ENCODE results near the gene FAM114A1.

The FAM114A1 gene

DNA sequence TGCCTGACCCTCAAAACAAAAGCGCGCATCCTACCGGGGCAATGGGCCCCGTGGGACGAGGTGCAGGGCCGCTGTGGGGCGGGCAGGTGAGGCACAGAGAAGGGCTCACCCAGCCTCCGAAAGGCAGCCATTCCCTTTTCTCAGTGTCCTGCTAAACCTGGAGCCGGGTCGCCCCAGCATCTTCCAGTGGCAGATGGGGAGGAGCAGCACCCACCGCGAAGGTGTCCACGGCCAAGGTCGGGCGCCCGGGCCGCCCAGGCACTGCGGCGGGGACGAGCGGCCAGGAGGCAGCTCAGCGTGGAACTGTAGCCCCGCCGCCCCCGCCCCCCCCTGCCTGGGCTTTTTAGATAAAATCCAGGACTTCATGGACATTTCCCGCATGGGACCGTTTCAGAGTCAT lies 43.8 kb upstream of the FAM114A1 start:
- TF ChIP-seq, protein P1, sequence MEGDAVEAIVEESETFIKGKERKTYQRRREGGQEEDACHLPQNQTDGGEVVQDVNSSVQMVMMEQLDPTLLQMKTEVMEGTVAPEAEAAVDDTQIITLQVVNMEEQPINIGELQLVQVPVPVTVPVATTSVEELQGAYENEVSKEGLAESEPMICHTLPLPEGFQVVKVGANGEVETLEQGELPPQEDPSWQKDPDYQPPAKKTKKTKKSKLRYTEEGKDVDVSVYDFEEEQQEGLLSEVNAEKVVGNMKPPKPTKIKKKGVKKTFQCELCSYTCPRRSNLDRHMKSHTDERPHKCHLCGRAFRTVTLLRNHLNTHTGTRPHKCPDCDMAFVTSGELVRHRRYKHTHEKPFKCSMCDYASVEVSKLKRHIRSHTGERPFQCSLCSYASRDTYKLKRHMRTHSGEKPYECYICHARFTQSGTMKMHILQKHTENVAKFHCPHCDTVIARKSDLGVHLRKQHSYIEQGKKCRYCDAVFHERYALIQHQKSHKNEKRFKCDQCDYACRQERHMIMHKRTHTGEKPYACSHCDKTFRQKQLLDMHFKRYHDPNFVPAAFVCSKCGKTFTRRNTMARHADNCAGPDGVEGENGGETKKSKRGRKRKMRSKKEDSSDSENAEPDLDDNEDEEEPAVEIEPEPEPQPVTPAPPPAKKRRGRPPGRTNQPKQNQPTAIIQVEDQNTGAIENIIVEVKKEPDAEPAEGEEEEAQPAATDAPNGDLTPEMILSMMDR (IDR thresholded peaks at IDR 0.05; ENCODE audit: control insufficient read depth, insufficient read depth, low read depth, low read length, missing control alignments) = no peak
- H3K4me3 ChIP-seq (ENCODE audit: control insufficient read depth, low read depth, low read length) = no peak overlapping the region
- DNase-seq (ENCODE audit: low read depth) = no peak

DNA sequence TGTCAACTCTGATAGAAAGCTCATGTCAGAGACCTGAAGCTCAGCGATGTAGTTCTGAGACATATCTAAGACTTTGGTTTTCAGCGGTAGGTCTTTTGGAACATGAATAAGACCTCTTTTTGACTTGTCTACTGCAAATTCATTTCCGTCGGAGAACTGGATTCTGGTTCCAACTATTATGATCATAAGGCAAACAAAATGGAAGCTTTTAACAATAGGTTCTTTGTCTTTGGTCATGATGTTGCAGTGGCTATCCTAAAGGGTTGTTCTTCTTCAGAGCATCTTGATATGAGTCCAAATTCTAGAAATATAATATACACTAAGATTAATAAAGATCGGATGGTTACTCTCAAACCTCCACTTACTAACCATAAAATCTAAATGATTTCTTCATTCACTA lies 38.4 kb upstream of the FAM114A1 start:
- DNase-seq (ENCODE audit: low read depth) = no peak
- TF ChIP-seq, protein P1 (IDR thresholded peaks at IDR 0.05; ENCODE audit: control insufficient read depth, insufficient read depth, low read depth, low read length, missing control alignments) = no peak
- no peak overlapping the region for H3K4me3 ChIP-seq (ENCODE audit: control insufficient read depth, low read depth, low read length)

DNA sequence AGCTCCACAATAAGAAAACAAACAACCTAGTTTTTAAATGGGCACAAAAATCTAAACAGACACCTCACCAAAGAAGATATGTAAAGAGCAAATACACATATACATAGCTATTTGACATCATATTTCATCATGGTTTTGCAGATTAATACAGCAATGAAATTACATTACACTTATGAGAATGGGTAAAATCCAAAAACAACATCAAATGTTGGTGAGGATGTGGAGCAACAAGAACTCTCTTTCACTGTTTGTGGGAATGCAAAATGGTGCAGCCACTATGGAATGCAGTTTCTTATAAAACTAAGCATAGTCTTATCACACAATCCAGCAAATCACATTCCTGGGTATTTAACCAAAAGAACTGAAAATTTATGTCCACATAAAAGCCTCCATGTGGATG lies 36.0 kb upstream of the FAM114A1 start:
- no peak for DNase-seq (ENCODE audit: low read depth)
- TF ChIP-seq, protein P1 (IDR thresholded peaks at IDR 0.05; ENCODE audit: control insufficient read depth, insufficient read depth, low read depth, low read length, missing control alignments) = no peak
- H3K4me3 ChIP-seq (ENCODE audit: control insufficient read depth, low read depth, low read length) = no peak overlapping the region

DNA sequence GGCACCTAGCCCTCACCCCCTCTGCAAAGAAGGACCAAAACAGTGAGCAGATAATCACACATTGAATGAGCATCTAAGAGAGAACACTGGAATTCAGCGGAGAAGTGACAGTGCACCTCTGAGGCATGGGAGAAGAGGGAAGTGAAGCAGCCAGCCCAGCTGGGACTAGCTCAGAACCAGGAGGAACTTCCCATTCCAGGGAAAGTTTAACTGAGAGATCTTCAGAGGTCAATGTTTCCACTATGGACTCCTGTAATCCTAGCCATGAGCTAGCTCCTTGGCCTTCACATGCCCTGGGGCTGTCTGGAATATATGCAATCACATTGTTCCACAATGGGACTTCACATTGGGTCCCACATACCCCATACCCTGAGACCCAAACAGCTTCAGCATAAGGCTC lies 35.4 kb upstream of the FAM114A1 start:
- TF ChIP-seq, protein P1 (IDR thresholded peaks at IDR 0.05; ENCODE audit: control insufficient read depth, insufficient read depth, low read depth, low read length, missing control alignments) = no peak
- no peak for DNase-seq (ENCODE audit: low read depth)
- H3K4me3 ChIP-seq (ENCODE audit: control insufficient read depth, low read depth, low read length) = no peak overlapping the region

DNA sequence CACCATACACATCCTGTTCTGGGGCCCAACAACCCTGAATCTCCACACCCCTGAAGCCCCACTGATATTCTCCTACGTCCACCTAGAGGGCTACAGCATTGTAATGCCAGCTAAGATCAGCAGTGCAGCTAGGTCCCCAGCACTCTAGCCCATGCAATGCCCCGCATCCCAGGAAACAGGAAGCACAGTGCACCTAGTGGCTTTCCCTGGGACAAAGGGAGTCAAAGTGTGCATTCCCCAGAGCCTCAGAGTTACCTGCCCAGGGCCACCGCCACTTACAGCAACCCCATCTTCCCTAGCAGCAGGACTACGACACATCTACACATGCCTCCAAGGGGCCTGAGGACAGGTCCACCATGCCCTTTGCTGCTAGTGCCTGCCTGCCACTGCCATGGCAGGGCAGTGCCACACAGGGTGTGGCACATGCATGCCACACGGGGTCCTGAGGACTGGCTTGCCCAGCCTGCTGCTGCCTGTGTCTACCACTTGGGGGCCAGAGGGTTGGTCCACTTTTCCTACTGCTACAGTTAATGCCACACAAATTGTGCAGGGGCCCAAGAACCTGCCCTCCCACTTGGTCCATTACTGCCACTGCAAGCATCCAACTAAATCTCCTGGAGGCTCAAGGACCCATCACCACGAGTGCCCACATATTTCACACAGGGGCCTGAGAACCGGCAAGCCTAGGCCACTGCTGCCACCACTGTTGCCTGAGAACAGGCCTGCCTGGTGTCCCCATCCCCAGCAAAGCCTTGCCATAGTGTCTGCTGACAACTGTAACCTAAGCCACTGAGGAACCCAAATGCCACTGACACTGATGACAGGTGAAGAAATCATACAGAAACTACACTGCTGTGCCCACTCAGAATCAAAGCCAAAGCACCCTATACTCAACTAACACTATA lies 34.7 kb upstream of the FAM114A1 start:
- TF ChIP-seq, protein P1 (IDR thresholded peaks at IDR 0.05; ENCODE audit: control insufficient read depth, insufficient read depth, low read depth, low read length, missing control alignments) = peak; percentile 11
- no peak overlapping the region for H3K4me3 ChIP-seq (ENCODE audit: control insufficient read depth, low read depth, low read length)
- DNase-seq (ENCODE audit: low read depth) = no peak

DNA sequence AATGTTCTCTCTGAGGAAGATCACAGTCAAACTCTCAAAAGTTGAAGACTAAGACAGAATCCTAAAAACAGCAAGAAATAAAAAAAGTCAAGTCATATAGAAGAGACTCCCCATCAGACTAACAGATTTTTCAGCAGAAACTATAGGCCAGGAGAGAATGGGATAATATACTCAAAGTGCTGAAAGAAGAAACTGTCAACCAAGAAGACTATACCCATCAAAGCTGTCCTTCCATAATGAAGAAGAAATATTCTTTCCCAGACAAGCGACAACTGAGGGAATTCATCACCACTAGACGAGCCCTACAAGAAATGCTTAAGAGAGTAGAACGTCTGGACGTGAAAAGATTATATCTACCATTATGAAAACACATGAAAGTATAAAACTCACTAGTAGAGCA lies 33.0 kb upstream of the FAM114A1 start:
- TF ChIP-seq, protein P1 (IDR thresholded peaks at IDR 0.05; ENCODE audit: control insufficient read depth, insufficient read depth, low read depth, low read length, missing control alignments) = no peak
- no peak overlapping the region for H3K4me3 ChIP-seq (ENCODE audit: control insufficient read depth, low read depth, low read length)
- no peak for DNase-seq (ENCODE audit: low read depth)
